ENCODE measurements around the gene MAP6.
"Not testable (repeated sequence)": the region's sequence is repeated elsewhere in the genome, so short reads cannot be mapped to it uniquely, and the experiment has no call there.

Gene MAP6

DNA sequence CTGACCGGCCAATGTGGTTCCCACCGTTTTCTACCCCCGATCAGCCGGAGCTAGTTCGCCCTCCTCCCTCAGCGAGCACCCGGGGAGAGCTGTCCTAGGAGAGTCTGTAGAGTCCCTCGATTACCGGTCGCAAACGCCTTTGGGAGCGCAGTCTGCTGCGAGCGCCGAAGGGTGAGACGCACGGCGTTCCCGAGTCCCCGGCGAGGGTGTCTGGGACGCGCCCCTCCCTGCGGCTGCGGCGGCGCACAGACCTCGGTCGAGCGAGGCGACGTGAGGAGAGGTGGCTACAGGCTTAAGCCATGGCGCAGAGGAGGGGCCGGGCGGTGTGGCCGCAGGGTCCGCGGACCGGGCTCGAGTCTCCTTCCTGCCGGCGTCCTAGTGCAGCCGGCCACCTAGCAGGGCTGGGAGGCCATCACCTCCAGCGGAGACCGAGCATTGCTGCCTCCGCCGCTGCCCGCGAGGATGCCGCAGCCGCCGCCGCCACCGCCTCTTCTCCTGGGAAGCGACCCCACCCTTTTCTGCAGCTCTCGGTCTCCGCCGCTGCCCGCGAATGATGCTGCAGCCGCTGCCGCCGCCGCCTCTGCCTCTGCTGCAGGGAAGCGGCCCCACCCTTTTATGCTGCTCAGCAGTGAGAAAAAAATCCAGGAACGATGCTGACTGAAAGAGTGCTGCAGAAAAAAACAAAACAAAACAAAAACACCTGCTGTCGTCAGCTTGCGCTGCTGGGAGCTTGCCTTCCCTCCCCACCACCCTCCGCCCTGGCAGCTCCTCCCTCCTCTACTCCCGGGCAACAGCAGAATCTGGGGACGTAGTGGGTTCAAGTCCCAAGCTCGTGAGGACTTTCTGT, at the start of gene MAP6:
TSS of gene MAP6 (minus strand) at position 588 of the 847 bp plus-strand sequence. CDS start 669 bp downstream, outside the sequence.
- peak; percentile 88 for DNase-seq

DNA sequence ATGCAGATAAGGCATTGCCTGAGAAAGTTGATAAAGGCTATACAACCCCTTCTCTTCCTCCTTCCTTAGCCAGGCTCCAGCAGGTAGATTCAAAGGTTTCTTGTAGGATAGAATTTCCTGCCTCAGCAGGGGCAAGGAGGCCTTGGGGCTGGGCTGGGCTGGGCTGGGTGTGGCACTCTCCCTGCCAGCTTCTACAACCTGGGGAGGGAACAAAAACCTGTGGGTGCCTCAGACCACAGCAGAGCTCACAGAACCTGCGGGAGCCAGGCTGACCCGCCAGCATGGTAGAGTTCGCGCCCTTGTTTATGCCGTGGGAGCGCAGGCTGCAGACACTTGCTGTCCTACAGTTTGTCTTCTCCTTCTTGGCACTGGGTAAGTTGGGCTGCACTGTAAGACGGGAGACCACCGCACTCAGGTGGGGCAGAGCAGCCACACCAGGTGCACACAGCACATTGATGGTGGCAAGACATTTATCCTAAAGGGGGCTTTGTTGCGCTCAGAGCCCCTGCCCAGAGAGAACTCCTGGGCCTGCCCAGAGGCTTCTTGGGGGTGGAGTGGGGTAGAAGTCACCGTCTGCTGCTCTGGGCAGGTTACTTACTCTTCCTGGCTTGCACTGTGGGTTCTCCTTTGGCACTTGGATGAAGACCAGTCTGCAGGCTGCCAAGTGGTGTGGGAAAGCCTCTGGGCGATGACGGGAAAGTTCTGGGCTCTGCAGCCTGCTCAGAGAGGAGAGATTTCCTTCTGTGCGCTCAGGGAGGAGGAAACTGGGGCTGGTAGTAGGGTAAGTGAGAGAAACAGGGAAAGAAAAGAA, 49.0 kb upstream of the MAP6 start, which contains the start of gene MOGAT2:
TSS of gene MOGAT2 (plus strand) at position 231 of the 811 bp plus-strand sequence. CDS start at position 282, 51 bp downstream.
- no peak for DNase-seq

DNA sequence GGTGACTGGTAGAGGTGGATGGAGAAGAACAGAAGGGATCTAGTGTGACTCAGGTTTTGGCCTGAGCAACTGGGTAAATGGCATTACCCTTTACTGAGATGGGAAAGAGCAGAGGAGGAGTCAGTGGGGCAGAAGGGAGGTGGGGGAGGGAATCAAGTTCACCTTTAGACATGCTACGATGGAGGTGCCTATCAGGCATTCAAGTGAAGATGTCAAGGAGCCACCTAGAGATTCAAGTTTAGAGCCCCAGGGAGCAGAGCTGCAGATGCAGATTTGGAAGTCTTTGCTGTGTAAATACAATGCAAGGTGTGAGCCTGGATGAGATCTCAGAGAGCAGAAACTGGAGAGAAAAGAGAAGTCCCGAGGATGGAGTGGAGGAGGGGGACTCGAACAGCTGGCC, 47.8 kb upstream of the MAP6 start:
- DNase-seq = no peak

DNA sequence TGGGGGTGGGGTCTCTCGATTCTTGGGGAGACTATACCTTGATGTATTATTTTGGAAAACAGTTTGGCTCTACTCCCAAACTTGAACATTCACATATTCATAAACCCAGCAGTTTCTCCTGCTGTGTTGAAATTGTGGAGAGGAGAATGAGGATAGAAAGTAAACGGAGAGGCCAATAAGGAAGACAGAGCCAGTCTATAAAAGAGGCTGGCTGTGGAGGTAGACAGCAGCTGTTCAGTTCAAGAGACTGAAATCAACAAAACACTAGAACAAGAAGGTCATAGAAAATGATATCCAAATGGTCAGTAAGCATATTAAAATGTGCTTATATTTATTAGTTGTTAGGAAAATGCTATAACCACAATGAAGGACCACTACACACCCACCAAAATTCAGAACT, 46.9 kb upstream of the MAP6 start:
- no peak for DNase-seq

DNA sequence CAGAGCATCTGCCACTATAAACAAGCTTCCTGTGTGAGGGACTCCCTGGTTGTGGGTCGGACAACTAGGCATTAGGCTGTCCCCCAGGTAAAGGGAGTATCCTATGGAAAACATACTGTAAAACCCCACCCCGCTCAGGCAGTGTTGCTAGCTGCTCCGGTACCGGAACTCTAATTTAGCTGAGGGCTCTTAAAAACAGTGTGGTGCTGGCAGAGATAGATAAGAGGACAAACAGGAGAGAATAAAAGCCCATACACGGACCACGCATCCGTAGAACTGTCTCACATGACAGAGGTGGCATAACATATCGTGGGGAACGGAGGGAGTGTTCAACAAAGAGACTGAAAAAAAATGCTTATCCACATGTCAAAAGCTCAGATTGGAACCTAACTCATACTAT, 45.4 kb upstream of the MAP6 start:
- no peak for DNase-seq

DNA sequence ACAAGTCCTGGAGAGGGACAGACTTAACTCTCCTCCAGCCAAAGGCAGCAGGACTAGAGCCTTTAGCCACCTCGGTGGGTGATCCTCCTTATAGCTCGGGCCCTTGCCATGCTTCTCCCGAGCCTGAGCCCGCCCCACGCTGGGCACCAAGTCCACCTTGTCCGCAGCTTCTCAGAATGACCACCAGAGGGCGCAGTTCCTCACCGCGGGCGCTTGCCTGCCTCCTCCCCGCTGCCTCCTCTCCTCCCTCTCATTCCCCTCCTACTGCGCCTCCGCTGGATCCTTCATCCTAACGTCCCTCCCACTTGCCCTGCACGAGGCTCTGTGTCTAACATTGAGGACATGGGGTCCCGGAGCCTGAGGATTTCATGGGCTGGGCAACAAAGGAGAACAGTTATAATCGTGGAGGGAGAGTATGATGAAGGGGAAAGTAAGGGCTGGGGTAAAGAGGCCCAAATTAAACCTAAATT, 37.5 kb upstream of the MAP6 start:
- peak; percentile 84 for DNase-seq

DNA sequence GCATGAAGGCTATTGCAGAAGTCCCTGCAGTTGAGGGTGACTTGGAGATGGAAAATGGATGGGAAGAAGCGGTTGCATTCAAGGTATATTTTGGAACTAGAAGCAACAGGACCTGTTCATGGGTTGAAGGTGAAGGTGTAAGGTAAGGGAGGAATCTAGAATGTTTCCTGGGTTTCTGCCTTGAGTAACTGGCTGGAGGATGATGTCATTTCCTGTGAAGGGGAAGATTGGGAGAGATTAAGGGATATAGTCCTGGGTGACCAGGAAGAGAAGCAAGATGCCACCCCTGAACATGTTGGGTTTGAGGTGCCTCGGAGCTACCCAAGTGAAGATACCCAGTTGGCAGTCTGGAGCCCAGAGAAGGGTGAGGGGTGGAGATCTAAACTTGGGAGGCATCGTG, 36.7 kb upstream of the MAP6 start:
- DNase-seq = no peak

DNA sequence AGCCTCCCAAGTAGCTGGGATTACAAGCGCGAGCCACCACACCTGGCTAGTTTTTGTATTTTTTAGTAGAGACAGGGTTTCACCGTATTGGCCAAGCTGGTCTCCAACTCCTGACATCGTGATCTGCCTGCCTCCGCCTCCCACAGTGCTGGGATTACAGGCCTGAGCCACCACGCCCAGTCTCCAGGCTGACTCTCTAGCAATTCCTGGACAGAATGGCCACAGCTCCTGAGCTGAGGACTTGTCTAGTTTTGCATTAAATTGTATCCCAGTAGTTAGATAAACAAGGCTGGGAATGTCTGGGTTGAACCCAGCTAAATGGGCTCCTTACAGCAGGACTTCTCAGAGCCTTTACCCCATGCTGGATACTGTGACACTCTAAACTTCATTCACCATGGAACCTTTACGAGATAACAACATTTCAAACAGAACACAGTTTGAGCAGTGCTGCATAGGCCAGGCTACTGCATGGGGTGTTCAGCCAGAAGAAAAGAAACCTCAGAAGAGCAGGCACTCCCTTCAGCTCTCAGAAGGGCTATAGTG, 34.9 kb upstream of the MAP6 start:
- DNase-seq = no peak

DNA sequence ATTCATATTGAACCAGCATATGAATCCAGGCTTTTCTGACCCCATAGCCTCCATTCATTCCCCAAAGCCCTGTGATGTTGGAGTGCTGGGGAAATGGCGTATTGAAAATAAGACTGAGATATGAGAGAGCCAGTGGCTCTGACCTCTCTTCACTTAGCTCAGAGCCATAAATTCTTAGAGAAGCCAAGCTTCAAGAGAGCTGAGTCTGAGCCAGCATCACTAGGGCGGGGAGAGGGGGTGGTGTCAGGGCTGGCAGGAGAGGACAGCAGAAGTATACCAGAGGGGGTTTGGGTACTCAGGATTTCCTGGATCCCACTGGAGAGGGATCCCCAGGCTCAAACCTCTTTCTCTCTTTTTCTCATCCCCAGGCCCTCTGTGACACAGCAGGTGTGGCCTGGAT, 32.1 kb upstream of the MAP6 start:
- DNase-seq = no peak

DNA sequence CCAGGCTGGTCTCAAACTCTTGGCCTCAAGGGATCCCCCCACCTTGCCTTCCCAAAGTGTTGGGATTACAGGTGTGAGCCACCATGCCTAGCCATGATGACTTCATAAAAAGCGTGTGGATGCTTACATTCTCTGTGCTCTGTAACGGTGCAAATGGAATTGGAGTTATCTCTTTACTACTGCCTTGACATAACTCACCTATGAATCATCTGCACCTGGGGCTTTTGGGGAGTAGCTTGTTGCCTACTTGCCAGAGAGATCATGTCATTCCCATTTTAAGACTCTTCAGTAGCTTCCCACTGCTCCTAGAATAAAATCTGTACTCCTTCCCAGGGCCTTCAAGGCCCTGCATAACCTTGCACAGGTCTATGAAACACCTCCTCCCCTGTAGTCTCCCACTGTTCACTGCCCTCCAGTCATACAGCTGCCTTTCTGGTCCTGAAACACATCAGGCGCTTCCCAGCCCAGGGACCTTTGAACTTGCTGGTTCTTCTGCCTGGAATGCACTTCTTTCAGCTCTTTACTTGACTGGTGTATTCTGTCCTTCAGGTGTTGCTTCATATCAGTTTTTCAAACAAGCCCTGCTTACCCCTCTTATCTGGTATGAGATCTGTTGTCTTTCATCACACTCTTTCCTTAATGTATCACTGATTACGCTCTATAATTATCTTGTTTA, 29.2 kb upstream of the MAP6 start:
- no peak for DNase-seq

DNA sequence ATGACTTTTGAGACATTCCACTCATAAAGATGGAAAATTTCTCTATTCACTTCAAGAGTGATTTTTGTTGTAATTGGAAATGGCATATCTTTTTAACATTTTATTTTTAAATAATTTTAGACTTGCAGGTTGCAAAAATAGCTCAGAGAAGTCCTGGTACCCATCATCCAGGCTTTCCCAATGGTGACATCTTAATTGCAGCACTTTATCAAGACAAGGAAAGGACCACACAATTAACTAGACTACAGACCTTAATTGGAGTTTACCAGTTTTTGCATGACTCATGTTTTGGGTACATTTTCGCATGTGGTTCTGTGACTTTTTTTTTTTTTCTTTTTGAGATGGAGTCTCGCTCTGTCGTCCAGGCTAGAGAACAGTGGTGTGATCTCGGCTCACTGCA, 23.0 kb upstream of the MAP6 start:
- no peak for DNase-seq

DNA sequence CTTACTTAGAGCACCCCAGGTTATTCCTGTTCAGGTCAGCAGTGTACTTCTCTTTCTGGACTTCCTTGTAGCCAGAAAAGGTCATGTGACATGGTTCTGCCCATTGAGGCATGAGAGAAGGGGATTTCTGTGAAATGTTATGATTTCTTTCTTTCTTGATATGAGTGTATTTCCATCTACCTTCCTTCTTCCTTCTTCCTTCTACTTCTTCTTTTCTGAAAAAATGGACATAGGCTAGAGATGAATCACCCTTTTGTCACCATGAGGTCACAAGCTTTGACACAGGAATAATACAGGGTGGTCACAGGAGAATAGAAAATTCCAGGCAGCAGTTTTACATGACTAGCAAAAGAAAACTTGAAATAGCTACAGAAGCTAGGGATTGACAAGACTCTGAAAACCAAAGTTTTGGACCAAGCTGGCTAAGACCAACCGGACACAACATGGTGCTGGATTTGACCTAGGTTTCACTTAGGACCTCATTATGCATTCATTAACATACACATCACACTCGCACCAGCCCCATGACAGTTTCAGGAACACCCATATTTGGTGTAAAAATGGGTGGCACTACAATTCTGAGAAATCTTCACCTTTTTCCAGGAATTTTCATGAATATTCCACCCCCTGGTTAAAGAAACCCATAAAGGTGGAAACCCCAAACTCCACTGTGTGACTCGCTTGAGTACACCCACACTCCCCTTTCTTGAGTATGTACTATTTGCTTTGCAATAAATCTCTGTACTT, 21.2 kb upstream of the MAP6 start:
- DNase-seq = no peak

DNA sequence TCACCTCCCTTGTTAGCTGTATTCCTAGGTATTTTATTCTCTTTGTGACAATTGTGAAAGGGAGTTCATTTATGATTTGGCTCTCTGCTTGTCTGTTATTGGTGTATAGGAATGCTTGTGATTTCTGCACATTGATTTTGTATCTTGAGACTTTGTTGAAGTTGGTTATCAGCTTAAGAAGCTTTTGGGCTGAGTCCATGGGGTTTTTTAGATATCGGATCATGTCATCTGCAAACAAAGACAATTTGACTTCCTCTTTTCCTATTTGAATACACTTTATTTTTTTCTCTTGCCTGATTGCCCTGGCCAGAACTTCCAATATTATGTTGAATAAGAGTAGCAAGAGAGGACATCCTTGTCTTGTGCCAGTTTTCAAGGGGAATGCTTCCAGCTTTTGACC, 15.0 kb upstream of the MAP6 start:
- not testable (repeated sequence) for DNase-seq

DNA sequence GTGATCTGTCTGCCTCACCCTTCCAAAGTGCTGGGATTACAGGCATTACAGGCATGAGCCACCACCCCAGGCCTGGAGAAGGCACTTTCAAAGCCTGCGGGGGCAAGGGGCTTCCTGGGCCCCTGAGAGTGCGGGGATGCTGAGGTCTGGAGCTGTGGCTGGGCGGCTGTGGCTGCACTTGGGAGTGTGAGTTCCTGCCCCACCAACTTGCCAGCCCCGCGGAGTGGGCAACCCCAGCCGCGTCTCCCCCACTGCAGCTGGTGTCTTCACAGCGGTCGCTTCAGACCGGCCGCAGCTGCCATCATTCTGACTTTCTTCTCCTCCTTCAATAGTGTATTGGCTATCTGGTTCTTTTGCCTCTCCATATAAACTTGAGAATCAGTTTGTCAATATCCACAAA, 10.7 kb upstream of the MAP6 start:
- no peak for DNase-seq

DNA sequence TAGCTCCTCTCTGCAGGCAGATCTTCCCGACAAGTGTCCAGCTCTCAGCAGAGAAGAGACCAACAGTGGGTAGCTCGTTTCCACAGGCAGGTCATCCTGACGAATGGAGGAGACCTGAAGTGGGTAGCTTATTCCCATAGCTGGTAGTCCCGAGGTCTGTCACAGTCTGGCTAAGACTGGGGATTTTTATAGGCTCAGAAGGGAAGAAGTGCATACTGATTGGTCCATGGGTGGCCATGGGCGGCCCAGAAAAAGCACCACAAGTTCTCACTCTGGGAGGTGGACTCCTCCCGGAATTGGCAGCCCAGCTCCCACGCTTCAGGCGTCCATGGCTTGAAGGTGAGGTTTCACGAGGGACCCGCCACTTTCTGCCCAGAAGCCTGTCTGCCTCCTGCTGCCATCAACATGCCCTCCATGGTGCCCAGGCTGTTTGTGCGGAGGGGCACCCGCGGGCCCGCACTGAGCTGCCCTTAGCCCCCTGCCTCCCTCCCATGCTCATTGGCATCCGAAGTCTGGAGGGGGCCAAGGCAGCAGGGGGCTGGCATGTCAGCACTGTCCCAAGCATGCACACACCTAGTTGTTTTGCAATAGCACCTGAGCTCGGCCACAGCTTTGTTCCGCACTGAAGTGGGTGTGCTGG, 9.9 kb upstream of the MAP6 start:
- peak; percentile 2 for DNase-seq

DNA sequence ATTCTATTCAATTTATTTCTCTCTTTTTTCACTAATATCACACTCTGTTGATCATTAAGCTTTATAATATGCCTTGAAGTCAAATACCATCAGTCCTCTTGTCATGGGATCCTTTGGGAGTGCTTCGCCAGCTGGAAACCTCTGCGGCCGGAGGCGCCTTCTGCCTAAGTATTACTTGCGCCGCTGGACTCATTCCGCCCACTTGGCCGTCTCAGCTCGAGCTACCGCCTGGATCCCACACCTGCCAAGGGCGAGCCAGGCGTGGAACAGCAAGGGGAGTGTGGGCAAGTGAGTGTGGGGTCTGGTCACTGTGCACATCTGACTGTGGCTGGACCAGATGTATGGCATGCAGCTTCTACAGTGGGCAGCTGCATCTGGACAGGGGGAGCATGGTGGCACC, 9.1 kb upstream of the MAP6 start:
- peak; percentile 56 for DNase-seq

DNA sequence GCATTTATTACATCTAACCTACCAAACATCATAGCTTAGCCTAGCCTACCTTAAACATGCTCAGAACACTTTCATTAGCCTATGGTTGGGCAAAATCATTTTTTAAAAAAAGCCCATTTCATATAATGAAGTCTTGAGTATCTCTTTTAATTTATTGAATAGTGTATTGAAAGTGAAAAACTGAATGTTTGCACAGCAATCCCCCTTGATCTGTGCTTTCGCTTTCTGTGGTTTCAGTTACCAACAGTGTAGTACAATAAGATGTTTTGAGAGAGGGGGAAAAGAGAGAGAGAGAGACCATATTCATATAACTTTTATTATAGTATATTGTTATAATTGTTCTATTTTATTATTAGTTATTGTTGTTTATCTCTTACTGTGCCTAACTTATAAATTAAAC, 8.4 kb upstream of the MAP6 start:
- DNase-seq = no peak

DNA sequence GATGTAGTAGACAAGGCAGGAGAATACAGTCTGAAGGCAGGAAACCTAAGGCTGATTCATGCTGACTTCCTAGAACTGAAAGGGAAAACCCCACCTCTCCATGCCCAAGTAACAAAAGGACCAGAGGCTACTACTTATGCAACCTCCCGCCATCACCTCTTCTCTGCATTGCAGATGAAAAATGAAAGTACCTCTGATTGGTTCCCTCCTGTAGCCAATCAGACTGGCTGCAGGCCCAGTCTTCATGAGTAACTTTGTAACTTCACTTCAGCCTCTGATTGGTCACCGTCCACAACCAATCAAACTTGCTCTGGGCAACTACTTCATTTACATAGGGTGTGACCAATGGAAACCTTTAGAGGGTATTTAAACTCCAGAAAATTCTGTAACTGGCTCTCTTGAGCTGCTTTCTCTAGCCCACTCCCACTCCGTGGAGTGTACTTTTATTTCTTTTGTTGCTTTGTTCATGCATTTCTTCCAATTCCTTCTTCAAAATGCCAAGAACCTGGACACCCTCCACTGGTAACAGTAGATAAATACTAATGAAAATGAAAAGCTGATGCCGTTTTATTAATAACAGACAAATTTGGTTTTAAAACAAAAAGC, 5.2 kb upstream of the MAP6 start:
- DNase-seq = no peak

DNA sequence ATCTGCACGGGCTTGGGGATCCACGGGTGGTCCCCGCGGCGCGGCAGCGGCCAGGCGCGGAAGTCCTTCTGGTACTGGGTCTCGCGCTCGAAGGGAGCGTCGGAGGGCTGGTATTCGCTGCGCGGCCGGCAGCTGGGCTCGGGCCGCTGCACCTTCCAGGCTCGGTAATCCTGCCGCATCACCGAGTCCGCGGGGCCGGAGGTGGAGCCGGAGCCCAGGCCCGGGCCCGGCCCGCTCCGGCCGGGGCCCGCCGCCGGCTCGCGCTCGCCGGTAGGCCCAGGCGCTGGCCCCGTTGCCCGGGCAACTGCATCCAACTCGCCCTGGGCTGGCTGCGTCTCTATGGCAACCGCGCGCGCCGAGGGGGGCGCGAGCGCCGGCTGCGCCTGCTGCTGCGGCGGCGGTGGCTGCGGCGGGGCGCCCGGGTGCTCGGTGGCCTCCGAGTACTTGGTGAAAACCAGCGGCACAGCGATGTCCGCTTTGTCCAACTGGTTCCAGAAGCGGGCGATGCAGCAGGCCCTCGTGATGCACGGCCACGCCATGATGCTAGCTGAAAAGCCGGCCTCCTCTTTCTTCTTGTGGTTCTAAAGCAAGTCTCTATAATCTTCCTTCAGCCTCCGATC, 897 bp downstream of the MAP6 start:
- peak; percentile 91 for DNase-seq

DNA sequence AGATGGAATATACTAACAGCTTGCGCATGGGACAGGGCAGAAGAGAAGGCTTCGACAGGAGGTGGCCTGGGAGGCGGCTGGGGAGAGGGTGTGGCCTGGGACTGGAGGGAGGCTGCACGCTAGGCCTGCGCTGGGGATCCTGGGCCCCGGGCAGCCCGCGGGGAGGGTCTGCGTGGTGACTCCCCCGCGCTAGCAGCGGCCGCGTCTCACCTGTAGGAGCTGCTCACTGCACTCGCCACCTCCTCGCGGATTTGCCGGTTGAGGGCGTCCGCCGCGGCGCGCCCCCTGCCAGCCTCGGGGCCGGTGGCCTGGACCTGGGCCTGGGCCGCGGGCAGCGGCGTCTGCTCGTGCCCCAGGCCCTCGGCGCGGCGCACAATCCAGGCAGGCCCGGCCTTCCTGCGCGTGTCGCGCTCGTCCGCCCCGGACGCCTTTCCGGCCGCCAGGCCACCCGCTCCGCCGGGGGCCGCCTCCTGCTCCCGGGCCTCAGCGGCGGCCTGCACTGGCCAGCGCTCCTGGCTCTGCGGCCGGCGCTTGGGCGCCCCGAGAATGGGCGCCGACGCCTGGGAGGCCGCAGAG, 1.5 kb downstream of the MAP6 start:
- DNase-seq = peak; percentile 71
